ENCODE measurements around the gene NUP214. TPM values are rescaled to one million over a fixed set of nuclear protein-coding genes. Genes with fewer than 3 reads are reported as not detected.
A peak's percentile ranks its signal among the peaks of the same experiment; 100 is the strongest.

NUP214 gene
- total and polyA plus RNA-seq, 2 experiments from 2014 or later: 14.7 to 29.0 TPM

- peak overlapping the region; percentile 98 for H3K4me3 ChIP-seq
- no peaks in the 10 kb centered on the region for H3K9me3 ChIP-seq (ENCODE audit: low read depth)
- H3K27ac ChIP-seq: no peak overlapping the region
- no peak for DNase-seq (ENCODE audit: low read depth in 1 of 2, low spot score in 1 of 2)
- no peaks in the 10 kb centered on the region for H3K36me3 ChIP-seq
- peaks cover 55% of the 10 kb centered on the region for H3K4me1 ChIP-seq (ENCODE audit: low read depth)
- TF ChIP-seq CTCF (IDR thresholded peaks at IDR 0.05; ENCODE audit: low read depth, low read length): no peak
- no peaks in the 10 kb centered on the region for H3K27me3 ChIP-seq
Measured at GRCh38 chr9:131273146-131273855, 147.9 kb downstream of the NUP214 start.

- Histone ChIP-seq H3K9me3 (ENCODE audit: low read depth) (no peaks in the 10 kb centered on the region), H3K27me3 (no peaks in the 10 kb centered on the region), H3K4me1 (ENCODE audit: low read depth) (peaks cover 59% of the 10 kb centered on the region), H3K4me3 (peak overlapping the region; percentile 98), H3K36me3 (no peaks in the 10 kb centered on the region), H3K27ac (peak overlapping the region; percentile 92)
- TF ChIP-seq CTCF (IDR thresholded peaks at IDR 0.05; ENCODE audit: low read depth, low read length): no peak
- no peak for DNase-seq (ENCODE audit: low read depth in 1 of 2, low spot score in 1 of 2)
Measured at GRCh38 chr9:131273856-131274673, 148.7 kb downstream of the NUP214 start.

GRCh38 chr9:131274674-131275331, 149.4 kb downstream of the NUP214 start:
- no peak for TF ChIP-seq CTCF (IDR thresholded peaks at IDR 0.05; ENCODE audit: low read depth, low read length)
- H3K4me3 ChIP-seq: peak overlapping the region; percentile 98
- peak overlapping the region; percentile 92 for H3K27ac ChIP-seq
- no peaks in the 10 kb centered on the region for H3K36me3 ChIP-seq
- no peak for DNase-seq (ENCODE audit: low read depth in 1 of 2, low spot score in 1 of 2)
- no peaks in the 10 kb centered on the region for H3K27me3 ChIP-seq
- peaks cover 60% of the 10 kb centered on the region for H3K4me1 ChIP-seq (ENCODE audit: low read depth)
- no peaks in the 10 kb centered on the region for H3K9me3 ChIP-seq (ENCODE audit: low read depth)

GRCh38 chr9:131275332-131276093, 150.1 kb downstream of the NUP214 start:
- Histone ChIP-seq H3K4me1 (ENCODE audit: low read depth) (peaks cover 57% of the 10 kb centered on the region), H3K36me3 (no peaks in the 10 kb centered on the region), H3K27ac (peak overlapping the region; percentile 92), H3K9me3 (ENCODE audit: low read depth) (no peaks in the 10 kb centered on the region), H3K27me3 (no peaks in the 10 kb centered on the region), H3K4me3 (peak overlapping the region; percentile 98)
- no peak for TF ChIP-seq CTCF (IDR thresholded peaks at IDR 0.05; ENCODE audit: low read depth, low read length)
- DNase-seq (ENCODE audit: low read depth in 1 of 2, low spot score in 1 of 2): peak in 1 of 2 donors; percentile 76

All from cardiac muscle cell (in vitro differentiated cells and primary cell).